Activated CD8-positive, alpha-beta T cell treated with anti-CD3 and anti-CD28 coated beads for 36 hours (primary cell): ENCODE measurements around the gene SPIN4. TPM values are rescaled to one million over a fixed set of nuclear protein-coding genes. Genes with fewer than 3 reads are reported as not detected.

Experiments
- ATAC-seq: fragments of 200-7000 bp; cut with Tn5 transposase; one replicate; pipeline ENCODE4 v1.10.0; 2021; ENCODE audit warnings: mild to moderate bottlenecking, moderate library complexity
- CTCF ChIA-PET: fragments of 350-600 bp; sonication (Branson Sonifier 250); formaldehyde crosslinking; loops from one replicate; lab custom pipeline; 2021; ENCODE audit warnings: antibody characterized with exemption; lab: Charles Lee
- POLR2A ChIA-PET: fragments of 350-600 bp; sonication (Branson Sonifier 250); formaldehyde crosslinking; loops from one replicate; lab custom pipeline; 2021; ENCODE audit warnings: antibody characterized with exemption; lab: Charles Lee
- DNase-seq: peaks from one replicate; pipeline ENCODE4 v3.0.0-alpha.2; 2020
- H3K27ac Mint-ChIP-seq: one replicate; pipeline ENCODE4 v1.8.0; 2021; ENCODE audit warnings: mild to moderate bottlenecking, mixed read lengths
- H3K27me3 Mint-ChIP-seq: one replicate; pipeline ENCODE4 v1.8.0; 2021; ENCODE audit warnings: mixed read lengths
- H3K36me3 Mint-ChIP-seq: one replicate; pipeline ENCODE4 v1.8.0; 2021; ENCODE audit warnings: low read depth, mixed read lengths
- H3K4me1 Mint-ChIP-seq: one replicate; pipeline ENCODE4 v1.8.0; 2021; ENCODE audit warnings: low read depth, mixed read lengths
- H3K4me3 Mint-ChIP-seq: one replicate; pipeline ENCODE4 v1.8.0; 2021; ENCODE audit warnings: mild to moderate bottlenecking, moderate library complexity, mixed read lengths
- H3K9me3 Mint-ChIP-seq: one replicate; pipeline ENCODE4 v1.8.0; 2021; ENCODE audit warnings: mixed read lengths
- CTCF ChIP-seq: fragments of 200-600 bp; IDR thresholded peaks from one replicate; pipeline ENCODE4 v1.8.0; 2022; ENCODE audit warnings: antibody characterized with exemption, mild to moderate bottlenecking
- intact Hi-C: fragments of 100-400 bp; cut with micrococcal nuclease; formaldehyde crosslinking; loops from one replicate; pipeline ENCODE4 v1.10.0; 2022
- total RNA-seq, 2 experiments: library from RNA; stranded (reverse); gene quantifications; one replicate each; pipeline ENCODE4 v1.2.3, GENCODE V29; 2021

Gene SPIN4
- total RNA-seq, 2 experiments from 2014 or later = 5.4 to 5.5 TPM

DNA sequence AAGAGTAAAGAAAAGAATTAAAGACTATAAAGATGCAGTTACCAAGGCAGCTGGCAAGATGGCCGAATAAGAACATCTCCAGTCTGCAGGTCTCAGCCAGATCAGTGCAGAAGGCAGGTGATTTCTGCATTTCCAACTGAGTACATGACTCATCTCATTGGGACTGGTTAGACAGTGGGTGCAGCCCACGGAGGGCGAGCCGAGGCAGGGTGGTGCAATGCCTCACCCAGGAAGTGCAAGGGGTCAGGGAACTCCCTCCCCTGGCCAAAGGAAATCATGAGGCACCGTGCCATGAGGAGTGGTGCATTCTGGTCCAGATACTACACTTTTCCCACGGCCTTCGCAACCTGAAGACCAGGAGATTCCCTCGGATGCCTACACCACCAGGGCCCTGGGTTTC, 20.5 kb downstream of the SPIN4 start:
- ChIA-PET POLR2A (no interaction called here), CTCF (no interaction called here)
- Mint-ChIP-seq H3K4me1 (no peaks in the 10 kb centered on the region), H3K36me3 (peaks cover 3% of the 10 kb centered on the region), H3K9me3 (no peaks in the 10 kb centered on the region), H3K27me3 (no peaks in the 10 kb centered on the region), H3K27ac (no peak overlapping the region), H3K4me3 (no peak overlapping the region)
- intact Hi-C loops = no loop called here
- DNase-seq = peak; percentile 45
- peak; percentile 53 for ATAC-seq
- TF ChIP-seq CTCF = no peak

DNA sequence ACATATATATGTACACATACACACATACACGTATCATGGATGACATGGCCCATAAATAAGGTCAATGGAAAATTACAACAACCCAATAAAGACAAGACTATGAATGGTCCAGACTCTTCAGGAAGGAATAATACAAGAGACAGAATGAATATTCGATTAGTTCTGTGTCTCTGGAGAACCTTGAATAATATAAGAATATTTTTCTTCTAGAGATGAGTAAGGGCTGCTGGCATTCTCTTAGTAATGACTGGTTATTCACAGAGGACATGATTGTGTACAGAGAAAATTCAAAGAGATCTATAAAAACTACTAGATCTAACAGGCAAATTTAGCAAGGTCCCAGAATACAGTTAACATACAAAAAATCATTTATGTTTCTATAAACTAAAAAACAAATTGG, 23.3 kb downstream of the SPIN4 start:
- peaks cover 2% of the 10 kb centered on the region for H3K36me3 Mint-ChIP-seq
- no peak overlapping the region for H3K4me3 Mint-ChIP-seq
- CTCF ChIA-PET = no interaction called here
- H3K27ac Mint-ChIP-seq = no peak overlapping the region
- ATAC-seq (no peak), DNase-seq (no peak)
- POLR2A ChIA-PET = no interaction called here
- no peak for TF ChIP-seq CTCF
- H3K27me3 Mint-ChIP-seq = no peaks in the 10 kb centered on the region
- no peaks in the 10 kb centered on the region for H3K4me1 Mint-ChIP-seq
- no peaks in the 10 kb centered on the region for H3K9me3 Mint-ChIP-seq
- intact Hi-C loops = no loop called here

DNA sequence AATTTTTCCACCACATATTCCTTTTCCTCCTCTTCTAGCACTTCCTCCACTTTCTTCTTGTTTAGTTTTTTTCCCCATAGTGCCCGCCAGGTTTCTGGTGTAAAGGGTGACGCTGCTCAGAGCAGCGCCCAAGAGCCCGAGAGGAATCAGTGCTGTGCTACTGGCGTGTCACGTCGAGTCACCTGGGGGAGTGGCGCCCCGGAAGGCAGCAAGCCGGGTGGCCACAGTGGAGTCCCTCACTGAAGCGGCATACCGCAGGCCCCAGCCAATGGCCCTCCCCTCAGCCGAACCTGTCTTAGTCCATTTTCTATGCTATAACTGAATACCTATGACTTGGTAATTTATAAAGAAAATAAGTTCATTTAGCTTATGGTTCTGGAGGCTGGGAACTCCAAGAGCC, 51.5 kb downstream of the SPIN4 start:
- H3K9me3 Mint-ChIP-seq = peaks cover 9% of the 10 kb centered on the region
- ATAC-seq (no peak), DNase-seq (no peak)
- no peaks in the 10 kb centered on the region for H3K4me1 Mint-ChIP-seq
- TF ChIP-seq CTCF = no peak
- POLR2A ChIA-PET = no interaction called here
- H3K27ac Mint-ChIP-seq = no peak overlapping the region
- intact Hi-C loops = no loop called here
- no peaks in the 10 kb centered on the region for H3K27me3 Mint-ChIP-seq
- CTCF ChIA-PET = no interaction called here
- H3K4me3 Mint-ChIP-seq = no peak overlapping the region
- no peaks in the 10 kb centered on the region for H3K36me3 Mint-ChIP-seq
